ENCODE results near the gene SNX27. TPM values are rescaled to one million over a fixed set of nuclear protein-coding genes. Genes with fewer than 3 reads are reported as not detected.

Gene SNX27
- 62.1 TPM for total RNA-seq
- long read RNA-seq, full-length matches to known transcripts, result 10 of 34 reads
- long read RNA-seq, partial matches to known transcripts, result 0 of 34 reads
- long read RNA-seq, other reads (novel, unspliced or antisense), result 24 of 34 reads

GRCh38 chr1:151611832-151612500 lies at the start of gene SNX27:
Gene SNX27, plus strand, starts transcription at chr1:151612050. Its CDS starts 152 bp downstream, at chr1:151612202.
- peak within 1 kb of the TSS; percentile 94 for H3K27ac ChIP-seq
- DNase-seq, result peak; percentile 95
- TF ChIP-seq CTCF (IDR thresholded peaks at IDR 0.05), result no peak
- no peaks in the 10 kb centered on the region for H3K27me3 ChIP-seq
- peaks cover 12% of the 10 kb centered on the region for H3K4me1 ChIP-seq
- ATAC-seq, result peak; percentile 94
- peaks cover 4% of the 10 kb centered on the region for H3K36me3 ChIP-seq
- H3K9me3 ChIP-seq, result no peaks in the 10 kb centered on the region
- H3K4me3 ChIP-seq, result peak within 1 kb of the TSS; percentile 93
- intact Hi-C loops (cut with DNase I), result no loop called here

- intact Hi-C loops (cut with DNase I), result no loop called here
- no peak for TF ChIP-seq CTCF (IDR thresholded peaks at IDR 0.05)
- Histone ChIP-seq H3K27ac (no peak overlapping the region), H3K36me3 (peaks cover 22% of the 10 kb centered on the region), H3K4me3 (no peak overlapping the region), H3K4me1 (no peaks in the 10 kb centered on the region), H3K27me3 (no peaks in the 10 kb centered on the region), H3K9me3 (no peaks in the 10 kb centered on the region)
- ATAC-seq (no peak), DNase-seq (no peak)
Measured at GRCh38 chr1:151562661-151563060, 49.2 kb upstream of the SNX27 start.

GRCh38 chr1:151563376-151563775 lies 48.5 kb upstream of the SNX27 start:
- no peak overlapping the region for H3K4me3 ChIP-seq
- H3K36me3 ChIP-seq, result peaks cover 22% of the 10 kb centered on the region
- no peaks in the 10 kb centered on the region for H3K9me3 ChIP-seq
- DNase-seq, result no peak
- no peaks in the 10 kb centered on the region for H3K4me1 ChIP-seq
- no peaks in the 10 kb centered on the region for H3K27me3 ChIP-seq
- no peak for TF ChIP-seq CTCF (IDR thresholded peaks at IDR 0.05)
- no peak for ATAC-seq
- intact Hi-C loops (cut with DNase I), result no loop called here
- no peak overlapping the region for H3K27ac ChIP-seq

- no peaks in the 10 kb centered on the region for H3K9me3 ChIP-seq
- no peak for ATAC-seq
- TF ChIP-seq CTCF (IDR thresholded peaks at IDR 0.05), result no peak
- no peak overlapping the region for H3K27ac ChIP-seq
- no peak overlapping the region for H3K4me3 ChIP-seq
- intact Hi-C loops (cut with DNase I), result no loop called here
- H3K4me1 ChIP-seq, result no peaks in the 10 kb centered on the region
- DNase-seq, result no peak
- H3K36me3 ChIP-seq, result peaks cover 34% of the 10 kb centered on the region
- H3K27me3 ChIP-seq, result no peaks in the 10 kb centered on the region
Measured at GRCh38 chr1:151565502-151566189, 46.2 kb upstream of the SNX27 start.

- TF ChIP-seq CTCF (IDR thresholded peaks at IDR 0.05), result no peak
- Histone ChIP-seq H3K9me3 (no peaks in the 10 kb centered on the region), H3K4me3 (no peak overlapping the region), H3K4me1 (no peaks in the 10 kb centered on the region), H3K27me3 (no peaks in the 10 kb centered on the region), H3K36me3 (peaks cover 39% of the 10 kb centered on the region), H3K27ac (no peak overlapping the region)
- ATAC-seq, result no peak
- intact Hi-C loops (cut with DNase I), result no loop called here
- DNase-seq, result no peak
Measured at GRCh38 chr1:151568626-151569088, 43.2 kb upstream of the SNX27 start.
